Left ventricle myocardium inferior (tissue), 1 donor: ENCODE results near the gene HES7. TPM values are rescaled to one million over a fixed set of nuclear protein-coding genes. Genes with fewer than 3 reads are reported as not detected.
"Not testable (repeated sequence)": the region's sequence is repeated elsewhere in the genome, so short reads cannot be mapped to it uniquely, and the experiment has no call there.

Experiments
- DNase-seq: peaks from one replicate; pipeline ENCODE4 v3.0.0-alpha.2; 2020
- H3K27ac ChIP-seq: fragments of 200-600 bp; replicated peaks from 2 replicates; pipeline ENCODE4 v1.8.0; 2021
- H3K27me3 ChIP-seq: fragments of 200-600 bp; 2 replicates; pipeline ENCODE4 v1.8.0; 2021; ENCODE audit warnings: low read depth
- H3K36me3 ChIP-seq: fragments of 200-600 bp; 2 replicates; pipeline ENCODE4 v1.8.0; 2021
- H3K4me1 ChIP-seq: fragments of 200-600 bp; 2 replicates; pipeline ENCODE4 v1.8.0; 2021
- H3K4me3 ChIP-seq: fragments of 200-600 bp; 2 replicates; pipeline ENCODE4 v1.8.0; 2021; ENCODE audit warnings: mild to moderate bottlenecking, moderate library complexity
- H3K9me3 ChIP-seq: fragments of 200-600 bp; replicated peaks from 2 replicates; pipeline ENCODE4 v1.8.0; 2021
- intact Hi-C: fragments of 100-400 bp; cut with micrococcal nuclease; formaldehyde crosslinking; loops from one replicate; pipeline ENCODE4 v1.11.0; 2022
- total RNA-seq: library from RNA; stranded (reverse); fragmentation: NEBNext Ultra II Directional; extraction: Animal tissue kit (Norgen Biotek cat#: 25700); gene quantifications from one replicate; pipeline ENCODE4 v1.2.1, GENCODE V29; 2021
- TF ChIP-seq, protein P1 (sequence below): fragments of 200-600 bp; IDR thresholded peaks from 2 replicates; pipeline ENCODE4 v1.8.0; 2021; ENCODE audit warnings: antibody characterized with exemption, mild to moderate bottlenecking, borderline replicate concordance
- donor health status: DM: no; HTN: yes; CAD: no; lungs with severe emphysema.

HES7 gene
- total RNA-seq, 1 donor from 2014 or later: not detected

DNA sequence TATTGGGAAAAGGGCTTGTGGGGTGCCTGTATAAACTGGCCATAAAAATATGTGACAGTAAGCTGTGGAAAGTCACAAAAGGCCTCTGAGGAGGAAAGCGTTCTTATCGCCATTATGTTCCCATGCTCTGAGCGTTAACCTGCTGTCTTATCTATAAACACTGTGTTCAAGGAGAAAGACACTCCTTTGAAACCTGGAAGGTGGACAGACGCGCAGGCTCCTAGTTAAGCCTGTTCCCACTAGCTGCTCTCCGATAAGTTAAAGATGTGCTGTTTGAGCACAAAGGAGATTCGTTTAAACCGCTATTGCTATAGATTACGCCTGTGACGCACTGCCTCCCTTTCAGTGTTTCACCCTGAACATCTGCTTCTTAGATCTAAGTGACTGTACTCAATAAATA, 41.6 kb downstream of the HES7 start:
- peaks cover 19% of the 10 kb centered on the region for H3K4me1 ChIP-seq
- H3K27ac ChIP-seq: no peak overlapping the region
- intact Hi-C loops: no loop called here
- H3K27me3 ChIP-seq: peaks cover 96% of the 10 kb centered on the region
- no peak overlapping the region for H3K4me3 ChIP-seq
- no peak for DNase-seq
- no peaks in the 10 kb centered on the region for H3K9me3 ChIP-seq
- H3K36me3 ChIP-seq: no peaks in the 10 kb centered on the region
- TF ChIP-seq, protein P1, sequence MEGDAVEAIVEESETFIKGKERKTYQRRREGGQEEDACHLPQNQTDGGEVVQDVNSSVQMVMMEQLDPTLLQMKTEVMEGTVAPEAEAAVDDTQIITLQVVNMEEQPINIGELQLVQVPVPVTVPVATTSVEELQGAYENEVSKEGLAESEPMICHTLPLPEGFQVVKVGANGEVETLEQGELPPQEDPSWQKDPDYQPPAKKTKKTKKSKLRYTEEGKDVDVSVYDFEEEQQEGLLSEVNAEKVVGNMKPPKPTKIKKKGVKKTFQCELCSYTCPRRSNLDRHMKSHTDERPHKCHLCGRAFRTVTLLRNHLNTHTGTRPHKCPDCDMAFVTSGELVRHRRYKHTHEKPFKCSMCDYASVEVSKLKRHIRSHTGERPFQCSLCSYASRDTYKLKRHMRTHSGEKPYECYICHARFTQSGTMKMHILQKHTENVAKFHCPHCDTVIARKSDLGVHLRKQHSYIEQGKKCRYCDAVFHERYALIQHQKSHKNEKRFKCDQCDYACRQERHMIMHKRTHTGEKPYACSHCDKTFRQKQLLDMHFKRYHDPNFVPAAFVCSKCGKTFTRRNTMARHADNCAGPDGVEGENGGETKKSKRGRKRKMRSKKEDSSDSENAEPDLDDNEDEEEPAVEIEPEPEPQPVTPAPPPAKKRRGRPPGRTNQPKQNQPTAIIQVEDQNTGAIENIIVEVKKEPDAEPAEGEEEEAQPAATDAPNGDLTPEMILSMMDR: no peak

DNA sequence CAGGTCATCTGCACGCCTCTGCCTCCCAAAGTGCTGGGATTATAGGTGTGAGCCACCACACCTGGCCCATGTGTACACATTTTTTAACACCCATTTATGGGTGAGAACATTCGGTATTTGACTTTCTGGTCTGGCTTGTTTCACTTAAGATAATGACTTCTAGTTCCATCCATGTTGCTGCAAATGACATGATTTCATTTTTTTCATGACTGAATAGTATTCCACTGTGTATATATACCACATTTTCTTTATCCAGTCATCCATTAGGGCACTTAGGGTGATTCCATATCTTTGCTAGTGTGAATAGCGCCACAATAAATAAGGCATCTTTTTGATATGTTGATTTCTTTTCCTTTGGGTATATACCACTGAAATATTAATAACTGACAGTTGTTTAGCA, 42.0 kb downstream of the HES7 start:
- TF ChIP-seq, protein P1: no peak
- Histone ChIP-seq H3K9me3 (no peaks in the 10 kb centered on the region), H3K4me3 (no peak overlapping the region), H3K4me1 (peaks cover 19% of the 10 kb centered on the region), H3K36me3 (no peaks in the 10 kb centered on the region), H3K27me3 (peaks cover 98% of the 10 kb centered on the region), H3K27ac (no peak overlapping the region)
- intact Hi-C loops: no loop called here
- DNase-seq: no peak

DNA sequence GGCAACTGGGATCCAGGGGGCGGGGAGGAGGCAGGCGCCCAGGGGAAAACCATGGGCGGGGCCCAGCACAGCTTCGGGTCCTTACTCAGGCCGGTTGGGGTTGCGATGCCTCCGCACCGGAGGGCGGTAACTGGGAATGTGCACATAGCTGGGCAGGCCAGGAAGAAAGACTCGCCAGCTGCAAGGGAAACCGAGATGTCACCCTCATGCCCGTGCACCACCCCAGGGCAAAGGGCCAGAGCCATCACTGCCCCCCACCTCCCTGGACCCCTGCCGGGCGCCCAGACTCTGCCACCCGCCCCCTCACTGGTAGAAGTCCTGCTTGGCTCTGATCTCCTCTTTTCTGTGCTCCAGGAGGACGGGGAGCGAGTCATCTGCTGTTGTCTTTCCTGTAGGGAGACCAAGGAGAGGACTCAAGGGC, 43.1 kb downstream of the HES7 start:
- intact Hi-C loops: no loop called here
- no peak overlapping the region for H3K4me3 ChIP-seq
- TF ChIP-seq, protein P1: no peak
- peaks cover 98% of the 10 kb centered on the region for H3K27me3 ChIP-seq
- H3K4me1 ChIP-seq: peaks cover 19% of the 10 kb centered on the region
- no peaks in the 10 kb centered on the region for H3K36me3 ChIP-seq
- H3K9me3 ChIP-seq: no peaks in the 10 kb centered on the region
- H3K27ac ChIP-seq: no peak overlapping the region
- no peak for DNase-seq

DNA sequence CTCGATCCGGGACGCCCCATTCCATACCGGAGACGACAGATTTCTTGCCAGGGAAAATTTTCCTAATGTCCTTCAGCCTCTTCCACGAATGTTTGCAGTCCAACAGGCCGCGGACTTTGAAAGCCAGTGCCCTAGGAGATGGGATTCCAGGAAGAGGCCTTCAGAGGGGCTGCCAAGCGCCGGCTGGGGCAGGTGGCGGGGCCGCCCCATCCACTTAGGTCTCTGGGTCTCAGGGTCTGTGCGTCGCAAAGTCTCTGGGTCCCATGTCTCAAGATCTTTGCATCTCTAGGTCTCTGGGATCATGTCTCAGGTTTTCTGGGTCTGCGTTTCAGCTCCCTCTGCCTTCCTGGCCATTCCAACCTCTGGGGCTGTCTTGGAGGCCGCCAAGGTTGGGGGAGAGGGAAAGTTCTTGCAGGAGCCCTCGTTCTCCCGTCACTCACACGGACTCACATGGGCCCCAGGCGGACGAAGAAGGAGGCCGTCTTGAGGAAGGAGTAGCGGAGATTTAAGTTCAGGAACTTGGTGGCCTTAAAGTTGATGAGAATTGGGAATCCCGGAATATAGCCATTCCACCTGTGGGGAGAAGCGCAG, 43.6 kb downstream of the HES7 start:
- Histone ChIP-seq H3K27me3 (peaks cover 98% of the 10 kb centered on the region), H3K9me3 (no peaks in the 10 kb centered on the region), H3K4me1 (peaks cover 19% of the 10 kb centered on the region), H3K4me3 (peak overlapping the region; percentile 65), H3K36me3 (no peaks in the 10 kb centered on the region), H3K27ac (no peak overlapping the region)
- intact Hi-C loops: no loop called here
- DNase-seq: no peak
- TF ChIP-seq, protein P1: peak; percentile 43

DNA sequence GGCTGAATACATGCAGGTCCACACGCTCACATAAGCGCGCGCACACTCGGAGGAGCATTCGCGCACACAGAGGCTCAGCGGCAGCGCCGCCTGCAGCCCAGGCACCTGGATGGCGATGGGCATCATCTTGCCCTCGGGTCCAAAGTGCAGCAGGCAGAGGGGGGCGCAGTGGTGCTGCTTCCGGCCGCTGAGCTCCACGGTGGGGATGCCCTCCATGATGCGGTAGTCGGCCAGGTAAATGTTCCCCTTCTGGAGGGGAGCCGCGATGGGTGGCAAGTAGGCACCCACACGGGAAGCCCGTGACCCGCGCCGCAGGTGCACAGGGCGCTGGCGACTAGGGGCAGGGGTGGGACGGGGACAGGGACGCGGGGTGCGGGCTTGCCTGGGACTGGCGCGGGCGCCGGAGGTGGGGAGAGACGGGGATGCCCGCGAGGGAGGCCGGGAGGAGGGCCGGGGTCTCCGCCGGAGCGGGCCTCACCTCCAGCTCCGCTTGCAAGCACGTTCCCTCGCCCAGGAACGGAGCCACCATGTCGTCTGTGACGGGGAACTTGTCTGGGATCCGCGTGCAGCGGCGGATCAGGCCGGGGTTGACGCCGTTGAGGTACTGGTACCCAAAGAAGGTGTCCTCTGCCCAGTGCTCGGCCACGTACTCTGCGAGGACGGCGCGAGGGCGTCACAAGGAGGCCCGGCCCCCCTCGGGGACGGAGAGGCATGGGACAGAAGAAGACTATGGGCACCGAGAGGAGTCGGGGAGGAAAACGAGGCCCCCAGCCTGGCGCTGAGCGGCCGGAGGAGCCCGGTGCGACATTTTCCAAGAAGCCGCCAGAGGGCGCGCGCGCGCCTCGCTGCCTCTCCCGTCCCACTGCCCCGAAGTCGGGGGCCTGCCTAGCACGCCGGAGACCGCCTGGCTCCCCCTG, 44.4 kb downstream of the HES7 start:
- Histone ChIP-seq H3K4me1 (peaks cover 19% of the 10 kb centered on the region), H3K27ac (no peak overlapping the region), H3K36me3 (no peaks in the 10 kb centered on the region), H3K9me3 (no peaks in the 10 kb centered on the region), H3K27me3 (peaks cover 98% of the 10 kb centered on the region), H3K4me3 (peak overlapping the region; percentile 65)
- intact Hi-C loops: no loop called here
- DNase-seq: peak; percentile 71
- TF ChIP-seq, protein P1: peak; percentile 97

DNA sequence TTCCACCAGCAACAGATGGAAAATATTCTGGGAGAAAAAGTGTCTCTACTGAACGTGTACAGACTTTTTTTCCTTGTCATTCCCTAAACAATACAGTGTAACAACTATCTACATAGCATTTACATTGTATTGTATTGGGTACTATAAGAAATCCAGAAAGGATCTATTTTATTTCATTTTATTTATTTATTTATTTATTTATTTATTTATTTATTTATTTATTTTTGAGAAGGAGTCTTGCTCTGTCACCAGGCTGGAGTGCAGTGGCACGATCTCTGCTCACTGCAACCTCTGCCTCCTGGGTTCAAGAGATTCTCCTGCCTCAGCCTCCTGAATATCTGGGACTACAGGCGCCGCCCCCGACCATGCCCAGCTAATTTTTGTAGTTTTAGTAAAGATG, 46.0 kb downstream of the HES7 start:
- H3K9me3 ChIP-seq, H3K4me3 ChIP-seq, H3K27ac ChIP-seq, intact Hi-C loops, H3K36me3 ChIP-seq, DNase-seq: not testable (repeated sequence)
- Histone ChIP-seq H3K27me3 (peaks cover 98% of the 10 kb centered on the region), H3K4me1 (peaks cover 30% of the 10 kb centered on the region)
